Stimulated activated CD4-positive, alpha-beta T cell treated with anti-CD3 and anti-CD28 coated beads, Interleukin-4, amount 100 ng/mL, for 4 hours (primary cell): ENCODE data around the gene RNASEH2B.
A peak's percentile ranks its signal among the peaks of the same experiment; 100 is the strongest.

Experiments
- DNase-seq, 2 experiments: peaks; one replicate each; pipeline ENCODE4 v3.0.0-alpha.2; 2020

Gene RNASEH2B

GRCh38 chr13:50909605-50910484 is at the start of gene RNASEH2B:
Gene RNASEH2B (plus strand): TSS chr13:50909791. CDS start chr13:50910077, 286 bp downstream.
- DNase-seq: peak; percentile 67 to 70

GRCh38 chr13:50864492-50864891 is 45.1 kb upstream of the RNASEH2B start:
- no peak for DNase-seq

GRCh38 chr13:50866817-50867636 is 42.6 kb upstream of the RNASEH2B start:
- no peak for DNase-seq

GRCh38 chr13:50867637-50867945 is 42.0 kb upstream of the RNASEH2B start:
- DNase-seq: no peak

GRCh38 chr13:50871405-50871804 is 38.2 kb upstream of the RNASEH2B start:
- DNase-seq: no peak

GRCh38 chr13:50873467-50873866 is 36.1 kb upstream of the RNASEH2B start:
- DNase-seq: no peak

- DNase-seq: no peak
Measured at GRCh38 chr13:50873991-50874390, 35.6 kb upstream of the RNASEH2B start.

- DNase-seq: no peak
Measured at GRCh38 chr13:50882816-50883435, 26.7 kb upstream of the RNASEH2B start.

- DNase-seq: no peak
Measured at GRCh38 chr13:50883728-50884127, 25.9 kb upstream of the RNASEH2B start.

- DNase-seq: no peak
Measured at GRCh38 chr13:50884265-50884664, 25.3 kb upstream of the RNASEH2B start.

GRCh38 chr13:50887151-50887550 is 22.4 kb upstream of the RNASEH2B start:
- DNase-seq: no peak

GRCh38 chr13:50888362-50888761 is 21.2 kb upstream of the RNASEH2B start:
- DNase-seq: no peak

GRCh38 chr13:50889317-50889716 is 20.3 kb upstream of the RNASEH2B start:
- no peak for DNase-seq

- DNase-seq: no peak
Measured at GRCh38 chr13:50891206-50891605, 18.4 kb upstream of the RNASEH2B start.

- peak in 1 of 2 experiments; percentile 26 for DNase-seq
Measured at GRCh38 chr13:50892210-50892944, 17.2 kb upstream of the RNASEH2B start.

GRCh38 chr13:50893211-50893852 is 16.3 kb upstream of the RNASEH2B start:
- peak in 1 of 2 experiments; percentile 17 for DNase-seq

- no peak for DNase-seq
Measured at GRCh38 chr13:50894012-50894411, 15.6 kb upstream of the RNASEH2B start.

- no peak for DNase-seq
Measured at GRCh38 chr13:50894504-50894903, 15.1 kb upstream of the RNASEH2B start.

- no peak for DNase-seq
Measured at GRCh38 chr13:50898338-50898737, 11.3 kb upstream of the RNASEH2B start.

- DNase-seq: no peak
Measured at GRCh38 chr13:50901701-50902100, 7.9 kb upstream of the RNASEH2B start.

GRCh38 chr13:50905256-50905655 is 4.3 kb upstream of the RNASEH2B start:
- DNase-seq: no peak

GRCh38 chr13:50907781-50908180 is 1.8 kb upstream of the RNASEH2B start:
- no peak for DNase-seq
